HL-60 (cell line): ENCODE results near the gene CEACAM19.
"Not testable (repeated sequence)": the region's sequence is repeated elsewhere in the genome, so short reads cannot be mapped to it uniquely, and the experiment has no call there.

ENCODE experiments used
- DNase-seq, 2 experiments: peaks; one replicate each; pipeline ENCODE4 v3.0.0-alpha.2; 2010 to 2020; ENCODE audit warnings: low read depth in 1 of 2, low spot score in 1 of 2
- H3K27ac ChIP-seq: fragments of 250-450 bp; sonication (Bioruptor Pico); replicated peaks from 2 replicates; pipeline ENCODE4 v1.5.1; 2020; ENCODE audit warnings: mild to moderate bottlenecking, moderate library complexity
- H3K27me3 ChIP-seq: fragments of 250-450 bp; sonication (Bioruptor Pico); 2 replicates; pipeline ENCODE4 v1.5.1; 2021; ENCODE audit warnings: mild to moderate bottlenecking, moderate library complexity; ENCODE audit not compliant: insufficient read depth, poor library complexity, severe bottlenecking
- H3K4me3 ChIP-seq: replicated peaks from 2 replicates; pipeline ENCODE4 v1.5.1; 2011; ENCODE audit warnings: mild to moderate bottlenecking, control low read depth, low read length; ENCODE audit not compliant: insufficient read depth
- CTCF ChIP-seq: IDR thresholded peaks from one replicate; pipeline ENCODE4 v1.5.1; 2011; ENCODE audit warnings: low read length, control low read depth, inconsistent platforms; ENCODE audit not compliant: insufficient read depth
- GABPA ChIP-seq: IDR thresholded peaks from 2 replicates; pipeline ENCODE4 v1.6.1; 2012; ENCODE audit warnings: low read depth
- POLR2AphosphoS5 ChIP-seq: IDR thresholded peaks from 2 replicates; pipeline ENCODE4 v1.6.1; 2012; ENCODE audit warnings: low read depth
- REST ChIP-seq: IDR thresholded peaks from 2 replicates; pipeline ENCODE4 v1.6.1; 2012; ENCODE audit warnings: low read depth; ENCODE audit not compliant: insufficient replicate concordance
- SPI1 ChIP-seq: IDR thresholded peaks from 2 replicates; pipeline ENCODE4 v1.6.1; 2012; ENCODE audit warnings: low read depth, mild to moderate bottlenecking, borderline replicate concordance

The CEACAM19 gene

GRCh38 chr19:44626048-44626624 lies 45.1 kb upstream of the CEACAM19 start:
- no peak for DNase-seq
- TF ChIP-seq POLR2AphosphoS5 (no peak), GABPA (no peak), REST (no peak), CTCF (no peak), SPI1 (no peak)
- H3K27ac ChIP-seq = no peak overlapping the region
- no peaks in the 10 kb centered on the region for H3K27me3 ChIP-seq
- H3K4me3 ChIP-seq = no peak overlapping the region

- Histone ChIP-seq H3K27me3 (no peaks in the 10 kb centered on the region), H3K27ac (no peak overlapping the region), H3K4me3 (no peak overlapping the region)
- TF ChIP-seq POLR2AphosphoS5 = no peak
- no peak for TF ChIP-seq SPI1
- no peak for DNase-seq
These were observed 43.7 kb upstream of the CEACAM19 start for GRCh38 chr19:44627631-44628030.

- no peak overlapping the region for H3K27ac ChIP-seq
- no peak overlapping the region for H3K4me3 ChIP-seq
- no peaks in the 10 kb centered on the region for H3K27me3 ChIP-seq
- no peak for TF ChIP-seq SPI1
- no peak for TF ChIP-seq GABPA
- no peak for TF ChIP-seq REST
- no peak for TF ChIP-seq POLR2AphosphoS5
- no peak for DNase-seq
These were observed 42.5 kb upstream of the CEACAM19 start for GRCh38 chr19:44628793-44629192.

GRCh38 chr19:44631611-44632010 lies 39.7 kb upstream of the CEACAM19 start:
- not testable (repeated sequence) for H3K27me3 ChIP-seq, DNase-seq, H3K27ac ChIP-seq, H3K4me3 ChIP-seq

- H3K27ac ChIP-seq = not testable (repeated sequence)
These were observed 37.2 kb upstream of the CEACAM19 start for GRCh38 chr19:44634058-44634457.

GRCh38 chr19:44634785-44635184 lies 36.5 kb upstream of the CEACAM19 start:
- no peak overlapping the region for H3K27ac ChIP-seq
- TF ChIP-seq REST (no peak), SPI1 (no peak), CTCF (no peak), GABPA (no peak), POLR2AphosphoS5 (no peak)
- no peak for DNase-seq

More at GRCh38 chr19:44634058-44634457, 37.2 kb upstream of the CEACAM19 start:
- H3K27me3 ChIP-seq, DNase-seq, H3K4me3 ChIP-seq: not testable (repeated sequence)

More at GRCh38 chr19:44634785-44635184, 36.5 kb upstream of the CEACAM19 start:
- no peak overlapping the region for H3K4me3 ChIP-seq
- no peaks in the 10 kb centered on the region for H3K27me3 ChIP-seq
